Measurements from ENCODE around the gene TBC1D23.
"Not testable (repeated sequence)": the region's sequence is repeated elsewhere in the genome, so short reads cannot be mapped to it uniquely, and the experiment has no call there.

DNA sequence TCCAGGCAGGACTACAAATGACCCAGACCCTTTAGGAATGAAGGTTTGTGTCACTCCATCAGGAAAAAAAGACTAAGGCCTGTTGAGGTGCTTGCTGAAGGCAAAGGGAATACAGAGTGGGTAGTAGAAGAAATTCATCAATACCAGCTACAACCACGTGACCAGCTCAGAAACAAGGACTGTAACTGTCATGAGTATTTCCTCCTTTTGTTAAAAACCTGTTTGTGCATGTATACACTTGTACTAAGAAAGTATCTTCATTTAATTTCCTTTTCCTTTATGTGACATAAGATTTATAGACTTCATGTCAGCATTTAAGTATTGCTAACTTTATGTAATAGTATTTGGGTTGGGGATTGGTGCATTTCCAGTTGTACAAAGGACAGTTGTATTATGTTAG is 18.3 kb upstream of the TBC1D23 start:
- TF ChIP-seq EZH2 (IDR thresholded peaks at IDR 0.05; ENCODE audit: low read length, unreplicated experiment); EZH2phosphoT487 (IDR thresholded peaks at IDR 0.05; ENCODE audit: borderline replicate concordance, low read length): not testable (repeated sequence)
- TF ChIP-seq, protein P1, sequence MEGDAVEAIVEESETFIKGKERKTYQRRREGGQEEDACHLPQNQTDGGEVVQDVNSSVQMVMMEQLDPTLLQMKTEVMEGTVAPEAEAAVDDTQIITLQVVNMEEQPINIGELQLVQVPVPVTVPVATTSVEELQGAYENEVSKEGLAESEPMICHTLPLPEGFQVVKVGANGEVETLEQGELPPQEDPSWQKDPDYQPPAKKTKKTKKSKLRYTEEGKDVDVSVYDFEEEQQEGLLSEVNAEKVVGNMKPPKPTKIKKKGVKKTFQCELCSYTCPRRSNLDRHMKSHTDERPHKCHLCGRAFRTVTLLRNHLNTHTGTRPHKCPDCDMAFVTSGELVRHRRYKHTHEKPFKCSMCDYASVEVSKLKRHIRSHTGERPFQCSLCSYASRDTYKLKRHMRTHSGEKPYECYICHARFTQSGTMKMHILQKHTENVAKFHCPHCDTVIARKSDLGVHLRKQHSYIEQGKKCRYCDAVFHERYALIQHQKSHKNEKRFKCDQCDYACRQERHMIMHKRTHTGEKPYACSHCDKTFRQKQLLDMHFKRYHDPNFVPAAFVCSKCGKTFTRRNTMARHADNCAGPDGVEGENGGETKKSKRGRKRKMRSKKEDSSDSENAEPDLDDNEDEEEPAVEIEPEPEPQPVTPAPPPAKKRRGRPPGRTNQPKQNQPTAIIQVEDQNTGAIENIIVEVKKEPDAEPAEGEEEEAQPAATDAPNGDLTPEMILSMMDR (conservative IDR thresholded peaks at IDR 0.05; ENCODE audit: low read depth, low read length), result not testable (repeated sequence)
